Measurements from ENCODE around the gene NBAS.

Gene NBAS

DNA sequence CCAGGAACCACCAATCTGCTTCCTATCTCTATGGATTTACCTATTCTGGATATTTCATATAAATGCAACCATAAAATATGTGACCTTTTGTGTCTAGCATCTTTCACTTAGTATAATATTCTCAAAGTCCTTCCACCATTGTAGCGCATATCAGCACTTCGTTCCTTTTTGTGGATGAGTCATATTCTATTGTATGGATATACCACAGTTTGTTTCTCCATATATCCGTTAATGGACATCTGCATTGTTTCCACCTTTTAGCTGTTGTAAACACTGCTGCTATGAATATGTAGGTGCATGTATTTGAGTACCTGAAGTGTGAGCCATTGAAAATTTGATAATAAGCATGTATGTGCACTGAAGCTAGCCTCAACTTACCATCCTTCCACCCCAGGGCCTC, 80.1 kb downstream of the NBAS start:
- Histone ChIP-seq H3K4me3 (ENCODE audit: low read depth, low read length, poor library complexity, severe bottlenecking) (no peak overlapping the region), H3F3A (ENCODE audit: insufficient read depth, low read length) (no peaks in the 10 kb centered on the region), H3K36me3 (ENCODE audit: insufficient read depth, low read length) (peaks cover 12% of the 10 kb centered on the region; the same call in 1 of the 2 replicates), H3K4me1 (ENCODE audit: insufficient read depth, low read length, severe bottlenecking) (no peaks in the 10 kb centered on the region), H3K4me2 (ENCODE audit: low read length) (no peak overlapping the region), H3K27ac (ENCODE audit: low read depth, low read length, poor library complexity, severe bottlenecking) (no peak overlapping the region), H3K27me3 (ENCODE audit: insufficient read depth, low read length) (no peaks in the 10 kb centered on the region), H2AFZ (ENCODE audit: low read length) (no peak overlapping the region), H4K20me1 (ENCODE audit: insufficient read depth, low read length) (no peaks in the 10 kb centered on the region), H3K9me2 (ENCODE audit: low read depth, low read length) (no peaks in the 10 kb centered on the region), H3K9me3 (ENCODE audit: low read length) (no peaks in the 10 kb centered on the region), H3K9ac (ENCODE audit: low read length) (no peak overlapping the region), H3K79me2 (ENCODE audit: insufficient read depth, low read length) (no peaks in the 10 kb centered on the region)
- TF ChIP-seq, protein P1, sequence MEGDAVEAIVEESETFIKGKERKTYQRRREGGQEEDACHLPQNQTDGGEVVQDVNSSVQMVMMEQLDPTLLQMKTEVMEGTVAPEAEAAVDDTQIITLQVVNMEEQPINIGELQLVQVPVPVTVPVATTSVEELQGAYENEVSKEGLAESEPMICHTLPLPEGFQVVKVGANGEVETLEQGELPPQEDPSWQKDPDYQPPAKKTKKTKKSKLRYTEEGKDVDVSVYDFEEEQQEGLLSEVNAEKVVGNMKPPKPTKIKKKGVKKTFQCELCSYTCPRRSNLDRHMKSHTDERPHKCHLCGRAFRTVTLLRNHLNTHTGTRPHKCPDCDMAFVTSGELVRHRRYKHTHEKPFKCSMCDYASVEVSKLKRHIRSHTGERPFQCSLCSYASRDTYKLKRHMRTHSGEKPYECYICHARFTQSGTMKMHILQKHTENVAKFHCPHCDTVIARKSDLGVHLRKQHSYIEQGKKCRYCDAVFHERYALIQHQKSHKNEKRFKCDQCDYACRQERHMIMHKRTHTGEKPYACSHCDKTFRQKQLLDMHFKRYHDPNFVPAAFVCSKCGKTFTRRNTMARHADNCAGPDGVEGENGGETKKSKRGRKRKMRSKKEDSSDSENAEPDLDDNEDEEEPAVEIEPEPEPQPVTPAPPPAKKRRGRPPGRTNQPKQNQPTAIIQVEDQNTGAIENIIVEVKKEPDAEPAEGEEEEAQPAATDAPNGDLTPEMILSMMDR (IDR thresholded peaks at IDR 0.05; ENCODE audit: low read length), result no peak
- TF ChIP-seq EZH2 (IDR thresholded peaks at IDR 0.05; ENCODE audit: borderline replicate concordance, low read length), result no peak

DNA sequence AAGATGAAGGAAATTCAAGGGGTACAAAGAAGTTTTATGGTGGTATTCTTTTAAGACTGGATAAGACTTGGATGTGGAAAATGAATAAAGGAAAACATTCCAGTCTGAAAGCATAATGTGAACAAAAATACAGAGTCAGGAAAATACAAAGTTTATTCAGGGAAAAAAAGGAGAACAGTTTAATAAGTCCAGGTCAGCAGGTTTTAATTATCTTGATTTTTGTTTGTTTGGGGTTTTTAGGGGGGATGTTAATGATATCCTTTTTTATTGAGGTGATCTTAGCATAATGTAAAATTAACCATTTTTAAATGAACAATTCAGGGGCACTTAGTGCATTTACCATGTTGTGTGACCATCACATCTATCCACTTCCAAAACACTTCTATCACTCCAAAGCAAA, 80.6 kb downstream of the NBAS start:
- no peaks in the 10 kb centered on the region for H3K9me2 ChIP-seq (ENCODE audit: low read depth, low read length)
- peaks cover 12% of the 10 kb centered on the region; the same call in 1 of the 2 replicates for H3K36me3 ChIP-seq (ENCODE audit: insufficient read depth, low read length)
- H3K27me3 ChIP-seq (ENCODE audit: insufficient read depth, low read length), result no peaks in the 10 kb centered on the region
- no peaks in the 10 kb centered on the region for H3K9me3 ChIP-seq (ENCODE audit: low read length)
- no peak overlapping the region for H3K27ac ChIP-seq (ENCODE audit: low read depth, low read length, poor library complexity, severe bottlenecking)
- H4K20me1 ChIP-seq (ENCODE audit: insufficient read depth, low read length), result no peaks in the 10 kb centered on the region
- TF ChIP-seq, protein P1 (IDR thresholded peaks at IDR 0.05; ENCODE audit: low read length), result no peak
- no peak for TF ChIP-seq EZH2 (IDR thresholded peaks at IDR 0.05; ENCODE audit: borderline replicate concordance, low read length)
- no peaks in the 10 kb centered on the region for H3K79me2 ChIP-seq (ENCODE audit: insufficient read depth, low read length)
- H3K4me3 ChIP-seq (ENCODE audit: low read depth, low read length, poor library complexity, severe bottlenecking), result no peak overlapping the region
- H3K4me2 ChIP-seq (ENCODE audit: low read length), result no peak overlapping the region
- no peak overlapping the region for H2AFZ ChIP-seq (ENCODE audit: low read length)
- no peak overlapping the region for H3K9ac ChIP-seq (ENCODE audit: low read length)
- no peaks in the 10 kb centered on the region for H3K4me1 ChIP-seq (ENCODE audit: insufficient read depth, low read length, severe bottlenecking)
- H3F3A ChIP-seq (ENCODE audit: insufficient read depth, low read length), result no peaks in the 10 kb centered on the region

DNA sequence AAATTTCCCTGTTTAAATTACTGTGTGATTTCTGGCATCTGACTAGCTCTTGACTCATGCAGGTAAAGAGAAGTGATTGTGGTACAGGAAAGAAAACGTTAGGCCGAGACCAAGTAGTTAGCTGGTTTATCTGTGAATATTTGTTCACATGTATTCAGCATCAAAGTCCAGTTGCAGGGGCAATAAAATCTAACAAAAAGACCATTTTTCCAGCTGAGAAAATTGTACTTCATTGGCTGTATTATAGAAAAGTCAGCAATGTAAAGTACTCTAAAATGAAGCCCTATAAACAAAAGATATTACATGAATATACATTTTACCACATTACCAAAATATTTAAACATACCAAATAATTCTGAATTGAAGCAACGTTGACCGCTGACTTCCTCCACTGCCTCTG, 88.3 kb downstream of the NBAS start:
- H3F3A ChIP-seq (ENCODE audit: insufficient read depth, low read length), result no peaks in the 10 kb centered on the region
- no peak overlapping the region for H3K27ac ChIP-seq (ENCODE audit: low read depth, low read length, poor library complexity, severe bottlenecking)
- H3K4me1 ChIP-seq (ENCODE audit: insufficient read depth, low read length, severe bottlenecking), result no peaks in the 10 kb centered on the region
- H3K79me2 ChIP-seq (ENCODE audit: insufficient read depth, low read length), result no peaks in the 10 kb centered on the region
- no peak overlapping the region for H3K4me2 ChIP-seq (ENCODE audit: low read length)
- H3K9ac ChIP-seq (ENCODE audit: low read length), result no peak overlapping the region
- H3K27me3 ChIP-seq (ENCODE audit: insufficient read depth, low read length), result no peaks in the 10 kb centered on the region
- H3K9me3 ChIP-seq (ENCODE audit: low read length), result no peaks in the 10 kb centered on the region
- H3K9me2 ChIP-seq (ENCODE audit: low read depth, low read length), result no peaks in the 10 kb centered on the region
- H2AFZ ChIP-seq (ENCODE audit: low read length), result no peak overlapping the region
- TF ChIP-seq EZH2 (IDR thresholded peaks at IDR 0.05; ENCODE audit: borderline replicate concordance, low read length), result no peak
- TF ChIP-seq, protein P1 (IDR thresholded peaks at IDR 0.05; ENCODE audit: low read length), result no peak
- H4K20me1 ChIP-seq (ENCODE audit: insufficient read depth, low read length), result no peaks in the 10 kb centered on the region
- no peak overlapping the region for H3K4me3 ChIP-seq (ENCODE audit: low read depth, low read length, poor library complexity, severe bottlenecking)
- H3K36me3 ChIP-seq (ENCODE audit: insufficient read depth, low read length), result peaks cover 19% of the 10 kb centered on the region; the same call in 1 of the 2 replicates

Measured in OCI-LY1 (cell line).